H9 (cell line): ENCODE data around the gene S1PR3. TPM values are rescaled to one million over a fixed set of nuclear protein-coding genes. Genes with fewer than 3 reads are reported as not detected.

Source experiments
- DNase-seq: peaks from one replicate; pipeline ENCODE4 v3.0.0-alpha.2; 2017
- H2AFZ ChIP-seq: one replicate; pipeline ENCODE4 v1.6.1; 2013; ENCODE audit warnings: mild to moderate bottlenecking, low read length, control low read depth, moderate library complexity
- H2AK5ac ChIP-seq: 2 replicates; pipeline ENCODE4 v1.6.1; 2013; ENCODE audit warnings: low read length, control low read depth, mixed read lengths; ENCODE audit not compliant: insufficient read length
- H2BK120ac ChIP-seq: one replicate; pipeline ENCODE4 v1.6.1; 2013; ENCODE audit warnings: low read depth, mild to moderate bottlenecking, low read length, control low read depth, inconsistent platforms; ENCODE audit not compliant: poor library complexity, severe bottlenecking
- H2BK12ac ChIP-seq: 2 replicates; pipeline ENCODE4 v1.6.1; 2013; ENCODE audit warnings: low read length, control low read depth, mixed read lengths, low read depth; ENCODE audit not compliant: insufficient read length
- H2BK15ac ChIP-seq: 2 replicates; pipeline ENCODE4 v1.6.1; 2013; ENCODE audit warnings: low read depth, low read length, control low read depth
- H2BK20ac ChIP-seq: one replicate; pipeline ENCODE4 v1.6.1; 2013; ENCODE audit warnings: low read depth, mild to moderate bottlenecking, low read length, control low read depth, inconsistent platforms; ENCODE audit not compliant: poor library complexity, severe bottlenecking
- H2BK5ac ChIP-seq: 2 replicates; pipeline ENCODE4 v1.6.1; 2013; ENCODE audit warnings: low read length, control low read depth, mixed read lengths; ENCODE audit not compliant: insufficient read length
- H3K14ac ChIP-seq: 2 replicates; pipeline ENCODE4 v1.6.1; 2013; ENCODE audit warnings: low read length, control low read depth; ENCODE audit not compliant: insufficient read depth
- H3K18ac ChIP-seq: 2 replicates; pipeline ENCODE4 v1.6.1; 2013; ENCODE audit warnings: low read depth, mild to moderate bottlenecking, mixed read lengths, low read length, control low read depth; ENCODE audit not compliant: insufficient read length
- H3K23ac ChIP-seq: 2 replicates; pipeline ENCODE4 v1.6.1; 2013; ENCODE audit warnings: low read length, control low read depth, mixed read lengths, low read depth; ENCODE audit not compliant: insufficient read length
- H3K23me2 ChIP-seq: 2 replicates; pipeline ENCODE4 v1.6.1; 2013; ENCODE audit warnings: low read depth, mild to moderate bottlenecking, mixed read lengths, low read length, control low read depth; ENCODE audit not compliant: insufficient read length, poor library complexity, severe bottlenecking
- H3K27ac ChIP-seq: 2 replicates; pipeline ENCODE4 v1.5.1; 2013; ENCODE audit warnings: low read length, control low read depth, mixed read lengths, low read depth; ENCODE audit not compliant: insufficient read length
- H3K27me3 ChIP-seq: 2 replicates; pipeline ENCODE4 v1.6.1; 2013; ENCODE audit warnings: low read length, control low read depth, inconsistent platforms; ENCODE audit not compliant: insufficient read depth
- H3K4ac ChIP-seq: 2 replicates; pipeline ENCODE4 v1.6.1; 2013; ENCODE audit warnings: low read depth, mild to moderate bottlenecking, control low read depth, inconsistent platforms, low read length, moderate library complexity
- H3K4me1 ChIP-seq: 2 replicates; pipeline ENCODE4 v1.6.1; 2013; ENCODE audit warnings: low read length, control low read depth, inconsistent platforms; ENCODE audit not compliant: insufficient read depth
- H3K4me2 ChIP-seq: 2 replicates; pipeline ENCODE4 v1.6.1; 2013; ENCODE audit warnings: low read length, control low read depth, mixed read lengths; ENCODE audit not compliant: insufficient read length, insufficient read depth
- H3K56ac ChIP-seq: 2 replicates; pipeline ENCODE4 v1.6.1; 2013; ENCODE audit warnings: low read depth, mild to moderate bottlenecking, mixed read lengths, low read length, control low read depth; ENCODE audit not compliant: insufficient read length
- H3K79me1 ChIP-seq: 2 replicates; pipeline ENCODE4 v1.6.1; 2013; ENCODE audit warnings: low read depth, mild to moderate bottlenecking, moderate library complexity, low read length, control low read depth, inconsistent platforms; ENCODE audit not compliant: insufficient read depth, poor library complexity, severe bottlenecking
- H3K79me2 ChIP-seq: 2 replicates; pipeline ENCODE4 v1.6.1; 2013; ENCODE audit warnings: low read length, control low read depth, inconsistent platforms; ENCODE audit not compliant: insufficient read depth
- H3K9ac ChIP-seq: 2 replicates; pipeline ENCODE4 v1.6.1; 2013; ENCODE audit warnings: low read length, control low read depth, mixed read lengths; ENCODE audit not compliant: insufficient read length; ENCODE audit errors: extremely low read depth
- H3K9me3 ChIP-seq: one replicate; pipeline ENCODE4 v1.6.1; 2013; ENCODE audit warnings: low read depth, low read length, inconsistent platforms; ENCODE audit not compliant: control insufficient read depth
- H3T11ph ChIP-seq: one replicate; pipeline ENCODE4 v1.6.1; 2013; ENCODE audit warnings: mild to moderate bottlenecking, low read length, control low read depth, inconsistent platforms
- H4K20me1 ChIP-seq: one replicate; pipeline ENCODE4 v1.6.1; 2013; ENCODE audit not compliant: control insufficient read depth, insufficient read length, insufficient read depth
- H4K5ac ChIP-seq: 2 replicates; pipeline ENCODE4 v1.6.1; 2013; ENCODE audit warnings: low read depth, mild to moderate bottlenecking, mixed read lengths, low read length, control low read depth; ENCODE audit not compliant: insufficient read length
- H4K8ac ChIP-seq: replicated peaks from 2 replicates; pipeline ENCODE4 v1.6.1; 2013; ENCODE audit warnings: low read length, control low read depth, mixed read lengths, low read depth; ENCODE audit not compliant: insufficient read length
- H4K91ac ChIP-seq: 2 replicates; pipeline ENCODE4 v1.6.1; 2013; ENCODE audit warnings: low read depth, mild to moderate bottlenecking, moderate library complexity, mixed read lengths, low read length, control low read depth; ENCODE audit not compliant: insufficient read length
- H3K27ac Mint-ChIP-seq, 3 experiments: 2 replicates in 2 of 3; 3 replicates in 1 of 3; pipeline ENCODE4 v1.8.0; 2020 to 2021; ENCODE audit warnings: mixed read lengths in 3 of 3, mild to moderate bottlenecking in 1 of 3, moderate library complexity in 1 of 3
- H3K27me3 Mint-ChIP-seq: 2 replicates; pipeline ENCODE4 v1.8.0; 2021; ENCODE audit warnings: low read depth, mild to moderate bottlenecking, moderate library complexity, mixed read lengths
- H3K36me3 Mint-ChIP-seq, 3 experiments: 2 replicates in 2 of 3; 3 replicates in 1 of 3; pipeline ENCODE4 v1.8.0; 2020 to 2021; ENCODE audit warnings: low read depth in 3 of 3, mixed read lengths in 3 of 3; ENCODE audit not compliant: insufficient read depth in 1 of 3
- H3K4me1 Mint-ChIP-seq, 2 experiments: 2 replicates each; pipeline ENCODE4 v1.8.0; 2020; ENCODE audit warnings: mixed read lengths in 2 of 2
- H3K4me3 Mint-ChIP-seq, 2 experiments: 2 replicates in 1 of 2; 3 replicates in 1 of 2; pipeline ENCODE4 v1.8.0; 2020 to 2021; ENCODE audit warnings: mild to moderate bottlenecking in 2 of 2, mixed read lengths in 2 of 2, moderate library complexity in 1 of 2
- H3K9me3 Mint-ChIP-seq, 2 experiments: 2 replicates in 1 of 2; 3 replicates in 1 of 2; pipeline ENCODE4 v1.8.0; 2020; ENCODE audit warnings: mild to moderate bottlenecking in 2 of 2, mixed read lengths in 2 of 2, moderate library complexity in 1 of 2
- whole genome bisulfite sequencing: extraction: QIAGEN DNeasy Blood & Tissue Kit; methylation state at CpG from one replicate; pipeline ENCODE4 v1.1.7; 2013; ENCODE audit warnings: missing lambda C conversion rate, low lambda C conversion rate, mixed read lengths; ENCODE audit not compliant: insufficient read length; ENCODE audit errors: extremely low coverage; 5-methylcytosine and 5-hydroxymethylcytosine counted together
- total RNA-seq: library from RNA; stranded (reverse); gene quantifications from 2 replicates; pipeline ENCODE4 v1.2.1, GENCODE V29; 2021
- TF ChIP-seq, protein P1 (sequence below): fragments of 200-600 bp; sonication (generic); conservative IDR thresholded peaks from 3 replicates; pipeline ENCODE4 v1.8.0; 2021; ENCODE audit warnings: antibody characterized with exemption, mild to moderate bottlenecking

The S1PR3 gene
- total RNA-seq, 1 experiment from 2014 or later, result 3.3 TPM

DNA sequence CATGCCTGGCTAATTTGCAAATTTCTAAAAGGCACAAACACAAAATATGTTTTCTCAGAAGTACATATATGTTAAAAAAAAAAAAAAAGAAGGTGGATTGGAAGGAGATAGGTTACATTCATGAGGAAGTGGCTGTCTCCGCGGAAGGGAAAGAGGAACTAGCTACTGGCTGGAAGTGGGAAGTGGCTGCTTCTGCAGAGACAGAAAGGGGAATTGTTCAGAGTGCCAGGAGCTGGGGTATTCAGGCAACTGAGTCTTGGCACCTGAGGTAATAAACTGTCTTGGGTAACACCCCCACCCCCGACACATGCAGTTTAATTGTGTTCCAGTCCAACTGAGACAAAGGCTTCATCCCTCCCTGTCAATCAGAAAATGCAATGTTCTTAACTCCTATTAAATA is 45.6 kb downstream of the S1PR3 start:
- no peak overlapping the region for H2BK20ac ChIP-seq
- no CpG with 5 or more reads among the region's 3 CpGs for WGBS
- no peak overlapping the region for H4K5ac ChIP-seq
- no peak overlapping the region for H3K4me2 ChIP-seq
- no peak overlapping the region for H3K56ac ChIP-seq
- H3K27ac ChIP-seq, result no peak overlapping the region
- no peak overlapping the region for H3K14ac ChIP-seq
- no peaks in the 10 kb centered on the region for H3K4me1 ChIP-seq
- no peaks in the 10 kb centered on the region for H4K20me1 ChIP-seq
- no peaks in the 10 kb centered on the region for H3K27me3 ChIP-seq
- no peak overlapping the region for H2BK15ac ChIP-seq
- H3T11ph ChIP-seq, result no peak overlapping the region
- Mint-ChIP-seq H3K27ac (no peak overlapping the region), H3K36me3 (peaks cover 0 to 2% (median 0%) of the 10 kb centered on the region in 3 experiments; a peak in 2 of 7 replicates), H3K27me3 (no peaks in the 10 kb centered on the region; the same call in 1 of the 2 replicates), H3K9me3 (no peaks in the 10 kb centered on the region), H3K4me3 (no peak overlapping the region), H3K4me1 (no peaks in the 10 kb centered on the region)
- H3K23ac ChIP-seq, result no peak overlapping the region
- no peak overlapping the region for H3K18ac ChIP-seq
- no peaks in the 10 kb centered on the region for H3K23me2 ChIP-seq
- TF ChIP-seq, protein P1, sequence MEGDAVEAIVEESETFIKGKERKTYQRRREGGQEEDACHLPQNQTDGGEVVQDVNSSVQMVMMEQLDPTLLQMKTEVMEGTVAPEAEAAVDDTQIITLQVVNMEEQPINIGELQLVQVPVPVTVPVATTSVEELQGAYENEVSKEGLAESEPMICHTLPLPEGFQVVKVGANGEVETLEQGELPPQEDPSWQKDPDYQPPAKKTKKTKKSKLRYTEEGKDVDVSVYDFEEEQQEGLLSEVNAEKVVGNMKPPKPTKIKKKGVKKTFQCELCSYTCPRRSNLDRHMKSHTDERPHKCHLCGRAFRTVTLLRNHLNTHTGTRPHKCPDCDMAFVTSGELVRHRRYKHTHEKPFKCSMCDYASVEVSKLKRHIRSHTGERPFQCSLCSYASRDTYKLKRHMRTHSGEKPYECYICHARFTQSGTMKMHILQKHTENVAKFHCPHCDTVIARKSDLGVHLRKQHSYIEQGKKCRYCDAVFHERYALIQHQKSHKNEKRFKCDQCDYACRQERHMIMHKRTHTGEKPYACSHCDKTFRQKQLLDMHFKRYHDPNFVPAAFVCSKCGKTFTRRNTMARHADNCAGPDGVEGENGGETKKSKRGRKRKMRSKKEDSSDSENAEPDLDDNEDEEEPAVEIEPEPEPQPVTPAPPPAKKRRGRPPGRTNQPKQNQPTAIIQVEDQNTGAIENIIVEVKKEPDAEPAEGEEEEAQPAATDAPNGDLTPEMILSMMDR, result no peak
- H2AFZ ChIP-seq, result no peak overlapping the region
- H2BK5ac ChIP-seq, result no peak overlapping the region
- H3K4ac ChIP-seq, result no peak overlapping the region
- H2BK120ac ChIP-seq, result no peak overlapping the region
- no peak overlapping the region for H2AK5ac ChIP-seq
- DNase-seq, result no peak
- no peaks in the 10 kb centered on the region for H3K9me3 ChIP-seq
- no peak overlapping the region for H4K8ac ChIP-seq
- no peaks in the 10 kb centered on the region for H3K79me1 ChIP-seq
- H3K9ac ChIP-seq, result no peak overlapping the region
- no peak overlapping the region for H2BK12ac ChIP-seq
- H3K79me2 ChIP-seq, result no peaks in the 10 kb centered on the region
- no peak overlapping the region for H4K91ac ChIP-seq
